Suprapubic skin (tissue), 3 donors: Measurements from ENCODE around the gene STS.

Experiments
- POLR2AphosphoS5 ChIP-seq, 3 donors: sonication (generic); formaldehyde crosslinking; IDR thresholded peaks; one replicate each; pipeline ENCODE4 v1.6.1; 2017; ENCODE audit warnings: antibody characterized with exemption in 3 of 3
- TF ChIP-seq, protein P1 (sequence below), 2 donors: fragments of 200-600 bp in 1 of 2; fragments of 450-650 bp in 1 of 2; sonication (generic) in 1 of 2; IDR thresholded peaks; one replicate each; pipeline ENCODE4 v1.5.1; 2016 to 2019; ENCODE audit warnings: antibody characterized with exemption in 2 of 2, mild to moderate bottlenecking in 1 of 2, moderate library complexity in 1 of 2

DNA sequence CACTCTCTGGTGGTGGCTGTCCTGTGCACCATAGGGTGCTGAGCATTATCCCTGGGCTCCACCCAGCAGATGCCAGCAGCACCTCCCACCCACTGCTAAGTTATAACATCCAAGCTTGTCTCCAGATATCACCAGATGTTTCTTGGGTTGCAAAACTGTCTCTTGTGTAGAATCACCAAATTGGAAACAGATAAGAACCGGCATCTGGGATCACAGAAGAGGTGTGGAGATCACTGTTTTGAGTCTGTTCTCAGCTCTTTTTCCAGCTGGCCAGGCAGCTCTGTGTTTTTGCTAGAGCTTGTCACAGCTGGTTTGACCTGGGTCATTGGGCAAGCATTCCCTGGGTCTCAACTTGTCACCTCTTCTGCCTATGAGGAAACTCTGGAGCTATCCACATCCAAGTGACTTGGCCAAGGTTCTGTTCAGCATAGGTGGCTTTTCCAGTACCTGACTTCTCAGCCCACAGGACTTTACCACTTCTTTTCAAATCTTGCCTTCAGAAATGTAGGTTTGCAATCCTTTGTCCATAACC is 15.7 kb downstream of the STS start:
- no peak for TF ChIP-seq POLR2AphosphoS5 (IDR thresholded peaks at IDR 0.05)
- TF ChIP-seq, protein P1, sequence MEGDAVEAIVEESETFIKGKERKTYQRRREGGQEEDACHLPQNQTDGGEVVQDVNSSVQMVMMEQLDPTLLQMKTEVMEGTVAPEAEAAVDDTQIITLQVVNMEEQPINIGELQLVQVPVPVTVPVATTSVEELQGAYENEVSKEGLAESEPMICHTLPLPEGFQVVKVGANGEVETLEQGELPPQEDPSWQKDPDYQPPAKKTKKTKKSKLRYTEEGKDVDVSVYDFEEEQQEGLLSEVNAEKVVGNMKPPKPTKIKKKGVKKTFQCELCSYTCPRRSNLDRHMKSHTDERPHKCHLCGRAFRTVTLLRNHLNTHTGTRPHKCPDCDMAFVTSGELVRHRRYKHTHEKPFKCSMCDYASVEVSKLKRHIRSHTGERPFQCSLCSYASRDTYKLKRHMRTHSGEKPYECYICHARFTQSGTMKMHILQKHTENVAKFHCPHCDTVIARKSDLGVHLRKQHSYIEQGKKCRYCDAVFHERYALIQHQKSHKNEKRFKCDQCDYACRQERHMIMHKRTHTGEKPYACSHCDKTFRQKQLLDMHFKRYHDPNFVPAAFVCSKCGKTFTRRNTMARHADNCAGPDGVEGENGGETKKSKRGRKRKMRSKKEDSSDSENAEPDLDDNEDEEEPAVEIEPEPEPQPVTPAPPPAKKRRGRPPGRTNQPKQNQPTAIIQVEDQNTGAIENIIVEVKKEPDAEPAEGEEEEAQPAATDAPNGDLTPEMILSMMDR (IDR thresholded peaks at IDR 0.05), result no peak
